GM10266 (cell line): ENCODE results near the gene QPRT.
"Not testable (repeated sequence)": the region's sequence is repeated elsewhere in the genome, so short reads cannot be mapped to it uniquely, and the experiment has no call there.

Source experiments
- DNase-seq: peaks from one replicate; pipeline ENCODE4 v3.0.0; 2012; ENCODE audit errors: extremely low spot score
- CTCF ChIP-seq: IDR thresholded peaks from 2 replicates; pipeline ENCODE4 v1.5.1; 2012; ENCODE audit warnings: mild to moderate bottlenecking, low read depth; ENCODE audit not compliant: control insufficient read depth, insufficient read depth; ENCODE audit errors: missing control alignments

QPRT gene

GRCh38 chr16:29719063-29719462, 40.1 kb downstream of the QPRT start:
- no peak for DNase-seq
- TF ChIP-seq CTCF = no peak

GRCh38 chr16:29720703-29721102, 41.7 kb downstream of the QPRT start:
- DNase-seq = no peak
- TF ChIP-seq CTCF = no peak

GRCh38 chr16:29721167-29721879, 42.3 kb downstream of the QPRT start:
- not testable (repeated sequence) for DNase-seq
- peak; percentile 73 for TF ChIP-seq CTCF

- no peak for TF ChIP-seq CTCF
- no peak for DNase-seq
Measured at GRCh38 chr16:29726845-29727377, 47.9 kb downstream of the QPRT start.

- no peak for DNase-seq
- TF ChIP-seq CTCF = no peak
Measured at GRCh38 chr16:29727452-29727851, 48.5 kb downstream of the QPRT start.

GRCh38 chr16:29729116-29729521, 50.1 kb downstream of the QPRT start:
- no peak for DNase-seq
- TF ChIP-seq CTCF = peak; percentile 55

GRCh38 chr16:29730649-29731048, 51.7 kb downstream of the QPRT start:
- DNase-seq = no peak
- TF ChIP-seq CTCF = no peak

- DNase-seq = peak; percentile 79
Measured at GRCh38 chr16:29731768-29732601, 53.0 kb downstream of the QPRT start.
